SK-N-SH treated with all-trans-retinoic acid at 6 μM for 48 hours (cell line): ENCODE measurements around the gene TMEM54.

Experiments
- ATAC-seq: fragments of 200-7000 bp; cut with Tn5 transposase; 3 replicates; pipeline ENCODE4 v1.9.1; 2020; ENCODE audit warnings: mild to moderate bottlenecking, moderate library complexity
- ARNTL ChIP-seq: fragments of 450-650 bp; formaldehyde crosslinking; IDR thresholded peaks from 2 replicates; pipeline ENCODE4 v1.5.0; 2020; ENCODE audit warnings: low read depth, mild to moderate bottlenecking, moderate library complexity, borderline replicate concordance
- BACH2 ChIP-seq: fragments of 250-450 bp; sonication (Bioruptor Pico); IDR thresholded peaks from 2 replicates; pipeline ENCODE4 v1.9.0; 2021; ENCODE audit warnings: mild to moderate bottlenecking, borderline replicate concordance
- CREB5 ChIP-seq: fragments of 250-450 bp; sonication (Bioruptor Pico); IDR thresholded peaks from 2 replicates; pipeline ENCODE4 v1.5.1; 2020; ENCODE audit warnings: low read depth, mild to moderate bottlenecking, moderate library complexity
- CSRNP3 ChIP-seq: fragments of 250-450 bp; sonication (Bioruptor Pico); IDR thresholded peaks from 2 replicates; pipeline ENCODE4 v1.5.1; 2021; ENCODE audit warnings: mild to moderate bottlenecking, moderate library complexity
- ESRRG ChIP-seq: fragments of 250-450 bp; sonication (Bioruptor Pico); IDR thresholded peaks from 2 replicates; pipeline ENCODE4 v1.6.1; 2021; ENCODE audit warnings: mild to moderate bottlenecking
- GLIS3 ChIP-seq: fragments of 250-450 bp; sonication (Bioruptor Pico); IDR thresholded peaks from 2 replicates; pipeline ENCODE4 v1.5.0; 2020; ENCODE audit warnings: mild to moderate bottlenecking, moderate library complexity
- ISL1 ChIP-seq: fragments of 250-450 bp; sonication (Bioruptor Pico); IDR thresholded peaks from 2 replicates; pipeline ENCODE4 v2.1.2; 2022; ENCODE audit warnings: mild to moderate bottlenecking, moderate library complexity
- OSR1 ChIP-seq: fragments of 250-450 bp; sonication (Bioruptor Pico); IDR thresholded peaks from 2 replicates; pipeline ENCODE4 v1.8.0; 2022; ENCODE audit warnings: moderate library complexity, mild to moderate bottlenecking, inconsistent platforms
- PATZ1 ChIP-seq: fragments of 250-450 bp; sonication (Bioruptor Pico); IDR thresholded peaks from 2 replicates; pipeline ENCODE4 v1.8.0; 2020; ENCODE audit warnings: mild to moderate bottlenecking, moderate library complexity, borderline replicate concordance
- POU6F1 ChIP-seq: fragments of 250-450 bp; sonication (Bioruptor Pico); IDR thresholded peaks from 2 replicates; pipeline ENCODE4 v1.8.0; 2021; ENCODE audit warnings: low read depth, mild to moderate bottlenecking, moderate library complexity, borderline replicate concordance
- PPARA ChIP-seq: fragments of 250-450 bp; sonication (Bioruptor Pico); IDR thresholded peaks from 2 replicates; pipeline ENCODE4 v1.5.0; 2020; ENCODE audit warnings: mild to moderate bottlenecking, borderline replicate concordance
- RARB ChIP-seq: fragments of 250-450 bp; sonication (Bioruptor Pico); IDR thresholded peaks from 2 replicates; pipeline ENCODE4 v1.8.0; 2021; ENCODE audit warnings: mild to moderate bottlenecking, moderate library complexity
- SNAI2 ChIP-seq: fragments of 250-450 bp; sonication (Bioruptor Pico); IDR thresholded peaks from 2 replicates; pipeline ENCODE4 v1.5.0; 2020; ENCODE audit warnings: mild to moderate bottlenecking, moderate library complexity
- TCF4 ChIP-seq: fragments of 250-450 bp; sonication (Bioruptor Pico); IDR thresholded peaks from 2 replicates; pipeline ENCODE4 v1.8.0; 2021; ENCODE audit warnings: mild to moderate bottlenecking, moderate library complexity, borderline replicate concordance
- TSHZ2 ChIP-seq: fragments of 250-450 bp; sonication (Bioruptor Pico); IDR thresholded peaks from 2 replicates; pipeline ENCODE4 v1.5.0; 2020; ENCODE audit warnings: mild to moderate bottlenecking, moderate library complexity
- ZC3H10 ChIP-seq: fragments of 250-450 bp; sonication (Bioruptor Pico); IDR thresholded peaks from 2 replicates; pipeline ENCODE4 v1.5.1; 2021; ENCODE audit warnings: mild to moderate bottlenecking, moderate library complexity
- ZFP3 ChIP-seq: fragments of 250-450 bp; sonication (Bioruptor Pico); IDR thresholded peaks from 2 replicates; pipeline ENCODE4 v1.5.0; 2020; ENCODE audit warnings: mild to moderate bottlenecking, moderate library complexity
- ZFP30 ChIP-seq: fragments of 450-650 bp; formaldehyde crosslinking; IDR thresholded peaks from 2 replicates; pipeline ENCODE4 v1.5.0; 2022; ENCODE audit warnings: mild to moderate bottlenecking, moderate library complexity
- ZNF565 ChIP-seq: fragments of 450-650 bp; formaldehyde crosslinking; conservative IDR thresholded peaks from 2 replicates; pipeline ENCODE4 v1.5.0; 2020; ENCODE audit warnings: low read depth, mild to moderate bottlenecking, moderate library complexity
- ZNF70 ChIP-seq: fragments of 450-650 bp; formaldehyde crosslinking; IDR thresholded peaks from 2 replicates; pipeline ENCODE4 v1.5.0; 2020; ENCODE audit warnings: mild to moderate bottlenecking, moderate library complexity
- ZNF8 ChIP-seq: fragments of 450-650 bp; formaldehyde crosslinking; IDR thresholded peaks from 2 replicates; pipeline ENCODE4 v1.5.0; 2020; ENCODE audit warnings: mild to moderate bottlenecking, moderate library complexity

TMEM54 gene

GRCh38 chr1:32899586-32900296 is 1.4 kb downstream of the TMEM54 start:
- TF ChIP-seq CSRNP3 (CRISPR knock-in tag), result no peak
- TF ChIP-seq ZNF8 (CRISPR knock-in tag), result no peak
- no peak for TF ChIP-seq RARB (CRISPR knock-in tag)
- no peak for TF ChIP-seq SNAI2 (CRISPR knock-in tag)
- TF ChIP-seq ZNF565 (CRISPR knock-in tag), result no peak
- no peak for TF ChIP-seq CREB5 (CRISPR knock-in tag)
- no peak for TF ChIP-seq OSR1 (CRISPR knock-in tag)
- TF ChIP-seq ZFP30 (CRISPR knock-in tag), result no peak
- no peak for TF ChIP-seq GLIS3 (CRISPR knock-in tag)
- ATAC-seq, result peak; percentile 61

GRCh38 chr1:32898958-32899357 is 2.2 kb downstream of the TMEM54 start:
- ATAC-seq, result no peak
- TF ChIP-seq ZNF70 (CRISPR knock-in tag), result no peak

- TF ChIP-seq ZFP3 (CRISPR knock-in tag) (no peak), ZNF565 (CRISPR knock-in tag) (no peak), OSR1 (CRISPR knock-in tag) (no peak), POU6F1 (CRISPR knock-in tag) (no peak), TSHZ2 (CRISPR knock-in tag) (no peak), SNAI2 (CRISPR knock-in tag) (no peak), CSRNP3 (CRISPR knock-in tag) (no peak), ARNTL (no peak), ZC3H10 (CRISPR knock-in tag) (no peak), CREB5 (CRISPR knock-in tag) (no peak), ISL1 (CRISPR knock-in tag) (no peak), ZFP30 (CRISPR knock-in tag) (no peak), TCF4 (CRISPR knock-in tag) (no peak), ESRRG (CRISPR knock-in tag) (no peak), ZNF8 (CRISPR knock-in tag) (no peak), BACH2 (CRISPR knock-in tag) (no peak), PPARA (CRISPR knock-in tag) (no peak), PATZ1 (CRISPR knock-in tag) (no peak), ZNF70 (CRISPR knock-in tag) (no peak), RARB (CRISPR knock-in tag) (no peak)
- TF ChIP-seq, all 23 proteins: peak for 0
- no peak for ATAC-seq
Measured at GRCh38 chr1:32898056-32898455, 3.1 kb downstream of the TMEM54 start.
